LNCAP (cell line): ENCODE results near the gene LIG1.
A peak's percentile ranks its signal among the peaks of the same experiment; 100 is the strongest.

Experiments used
- CTCF ChIP-seq: fragments of 450-650 bp; IDR thresholded peaks from 2 replicates; pipeline ENCODE4 v1.5.1; 2017; ENCODE audit warnings: mild to moderate bottlenecking

Gene LIG1

DNA sequence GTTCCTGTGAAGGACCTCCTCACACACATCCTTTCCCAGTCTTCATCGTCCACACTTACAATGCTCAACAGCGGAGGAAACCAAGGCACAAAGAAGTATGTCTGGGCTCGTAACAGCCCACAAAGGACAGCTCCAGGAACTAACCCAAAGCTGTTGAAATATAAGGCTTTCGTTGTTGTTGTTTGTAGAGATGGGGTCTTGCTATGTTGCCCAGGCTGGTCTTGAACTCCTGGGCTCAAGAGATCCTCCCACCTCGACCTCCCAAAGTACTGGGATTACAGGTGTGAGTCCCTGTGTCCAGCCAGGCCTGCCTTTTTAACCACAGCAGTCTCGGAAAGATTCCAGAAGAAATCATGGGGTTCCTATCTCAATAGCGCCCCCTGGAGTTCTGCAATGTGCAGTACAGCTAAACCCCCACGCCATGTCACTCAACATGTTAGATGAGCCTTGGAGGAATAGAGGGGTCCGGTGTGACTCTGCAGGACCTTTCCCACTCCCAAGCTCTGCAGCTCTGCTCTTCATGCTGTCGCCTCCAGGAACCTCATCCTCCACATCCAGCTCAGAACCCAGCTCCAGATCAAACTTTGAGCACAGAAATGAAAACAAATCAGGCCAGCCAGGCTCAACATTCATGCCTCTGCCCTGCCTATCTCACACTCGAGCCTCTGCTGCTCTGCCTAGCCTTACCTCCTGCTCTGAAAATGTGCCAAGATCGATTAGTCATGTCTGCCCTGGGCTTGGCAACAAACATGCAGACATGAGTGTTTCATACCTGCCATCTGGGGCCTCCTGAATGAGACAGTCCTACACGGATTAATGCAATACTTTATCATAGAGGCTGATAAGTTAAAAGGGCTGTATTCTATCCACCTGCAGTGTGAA is 67.0 kb downstream of the LIG1 start:
- TF ChIP-seq CTCF: peak; percentile 46

GRCh38 chr19:48095612-48096175 is 74.5 kb downstream of the LIG1 start:
- no peak for TF ChIP-seq CTCF

- TF ChIP-seq CTCF: no peak
These were observed 75.3 kb downstream of the LIG1 start for GRCh38 chr19:48094855-48095203.

GRCh38 chr19:48094129-48094854 is 75.9 kb downstream of the LIG1 start:
- no peak for TF ChIP-seq CTCF

- TF ChIP-seq CTCF: no peak
These were observed 79.8 kb downstream of the LIG1 start for GRCh38 chr19:48090281-48090802.

DNA sequence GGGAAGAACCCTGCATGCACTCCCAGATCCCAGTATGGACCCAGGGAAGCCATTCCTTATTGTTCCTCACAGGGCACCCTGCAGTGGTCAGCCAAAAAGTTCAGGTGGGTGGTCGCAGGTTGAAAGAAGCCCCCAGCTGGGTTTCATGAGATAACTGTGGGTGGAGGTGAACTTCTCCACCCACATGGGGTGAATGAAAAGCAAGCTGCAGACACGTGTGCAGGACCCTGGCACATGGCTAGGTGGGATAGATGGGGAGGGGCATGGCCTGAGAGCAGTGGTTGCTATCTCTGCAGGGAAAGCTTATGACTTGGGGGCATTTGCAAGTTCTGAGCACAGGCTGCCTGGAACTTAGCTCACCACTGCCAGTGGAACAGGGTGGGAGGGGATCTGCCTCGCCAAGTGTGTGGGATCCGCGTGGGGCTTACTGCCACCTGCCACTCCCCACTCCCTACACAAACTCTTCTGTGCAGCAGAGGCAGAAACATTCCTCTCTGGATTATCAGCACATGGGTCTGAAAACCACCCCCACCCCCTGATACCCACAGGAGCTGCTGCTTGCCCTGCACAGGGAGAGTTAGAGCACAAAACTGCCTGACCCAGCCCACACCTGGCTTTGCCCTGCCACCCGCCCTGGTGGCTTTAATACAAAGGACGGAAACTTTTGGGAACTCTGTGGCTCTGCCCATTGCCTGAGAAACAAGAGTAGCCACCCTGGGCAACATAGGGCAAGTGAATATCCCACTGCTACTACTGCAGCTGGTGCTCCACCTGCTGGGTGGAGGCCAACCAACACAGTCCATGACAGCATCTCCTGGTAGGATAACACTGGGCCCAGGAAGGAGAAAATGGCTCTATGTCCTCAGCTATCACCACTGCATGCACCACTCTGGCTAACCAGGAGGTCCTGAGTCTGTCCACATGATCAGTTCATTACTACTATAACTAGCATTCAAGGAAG is 84.0 kb downstream of the LIG1 start:
- TF ChIP-seq CTCF: no peak

DNA sequence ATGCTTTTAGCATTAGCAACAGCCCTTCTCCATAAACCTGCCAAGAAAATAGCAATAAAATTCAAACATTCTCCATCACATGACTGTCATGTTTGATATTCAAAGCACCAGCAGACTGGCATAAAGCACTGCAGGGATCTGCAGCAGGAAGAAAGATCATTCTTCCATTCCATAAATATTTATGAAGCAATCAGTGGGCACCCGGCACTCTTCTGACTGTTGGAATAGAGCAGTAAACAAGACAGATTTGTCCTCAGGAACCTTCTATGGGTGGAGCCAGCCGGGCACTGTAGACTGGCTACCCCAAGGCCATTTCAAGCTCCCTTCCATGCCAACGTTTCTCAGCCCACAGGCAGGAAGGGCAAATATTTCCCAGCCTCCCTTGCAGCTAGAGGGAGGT is 85.1 kb downstream of the LIG1 start:
- TF ChIP-seq CTCF: no peak
